ENCODE results near the gene SUCLG1.

SUCLG1 gene

GRCh38 chr2:84435345-84436025 is 23.6 kb downstream of the SUCLG1 start:
- TF ChIP-seq CTCF (IDR thresholded peaks at IDR 0.05; ENCODE audit: control insufficient read depth, insufficient read depth, low read depth, low read length, missing control alignments): no peak
- no peak overlapping the region for H3K4me3 ChIP-seq (ENCODE audit: control insufficient read depth, low read depth, low read length)
- no peak for DNase-seq (ENCODE audit: low read depth)

DNA sequence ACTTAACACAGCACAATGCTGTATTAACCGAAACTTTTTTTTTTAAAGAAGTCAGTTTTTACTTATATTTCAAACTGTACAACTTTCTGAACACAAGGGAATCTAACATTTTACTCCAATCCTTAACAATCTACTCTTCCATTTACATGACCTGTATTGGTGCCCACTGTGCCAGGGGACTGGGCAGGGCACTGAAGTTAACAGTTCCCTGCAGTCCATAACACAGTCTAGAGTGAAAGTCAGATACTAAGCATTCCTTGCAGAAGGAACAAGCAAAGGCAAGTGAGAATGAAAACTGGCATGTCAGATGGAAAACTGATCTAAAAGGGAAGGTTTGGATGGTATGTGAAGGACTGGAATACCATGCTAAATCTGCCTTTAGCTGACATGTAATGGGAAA is 29.8 kb downstream of the SUCLG1 start:
- H3K4me3 ChIP-seq (ENCODE audit: control insufficient read depth, low read depth, low read length): no peak overlapping the region
- no peak for DNase-seq (ENCODE audit: low read depth)
- TF ChIP-seq CTCF (IDR thresholded peaks at IDR 0.05; ENCODE audit: control insufficient read depth, insufficient read depth, low read depth, low read length, missing control alignments): no peak

DNA sequence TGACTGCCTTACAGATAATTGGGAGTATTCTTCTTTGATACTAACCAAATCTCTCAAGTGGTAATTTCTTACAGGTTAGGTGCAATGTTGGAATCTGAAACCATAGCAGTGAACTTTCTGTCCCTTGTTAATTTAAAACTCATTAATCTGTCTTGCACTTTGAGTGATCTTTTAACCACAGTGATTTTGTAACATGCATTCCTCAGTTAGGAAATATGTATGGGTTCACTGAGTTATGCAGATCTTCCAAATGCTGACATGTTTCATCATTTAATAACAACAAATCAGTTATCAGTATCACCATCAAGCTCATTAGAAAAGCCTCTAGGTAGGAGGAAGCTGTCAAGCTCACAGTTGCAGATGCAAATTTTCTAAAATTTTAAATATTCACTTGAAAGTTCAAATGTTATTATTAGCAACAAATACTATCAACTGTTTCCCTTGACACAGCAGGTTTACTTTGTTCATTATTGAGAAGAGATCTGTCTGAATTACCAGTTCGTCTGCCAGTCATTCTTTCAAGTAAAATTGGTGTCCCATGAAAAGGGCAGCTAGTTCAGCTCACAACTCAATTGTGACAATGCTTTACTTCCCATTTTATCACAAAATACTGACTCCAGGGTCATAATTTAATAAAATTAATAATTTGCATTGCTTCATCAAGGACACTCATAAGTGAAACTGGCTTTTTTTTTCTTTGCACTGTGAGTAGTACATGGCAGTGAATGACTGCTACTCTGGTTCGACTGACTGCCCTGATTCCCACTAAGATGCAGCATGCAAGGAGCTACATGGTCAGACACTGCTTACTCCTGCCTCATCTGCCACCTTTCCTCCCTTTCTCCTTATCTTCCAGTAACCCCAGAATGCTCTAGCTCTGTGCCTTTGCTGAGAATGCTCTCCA is 31.6 kb downstream of the SUCLG1 start:
- peak; percentile 24 for DNase-seq (ENCODE audit: low read depth)
- TF ChIP-seq CTCF (IDR thresholded peaks at IDR 0.05; ENCODE audit: control insufficient read depth, insufficient read depth, low read depth, low read length, missing control alignments): no peak
- no peak overlapping the region for H3K4me3 ChIP-seq (ENCODE audit: control insufficient read depth, low read depth, low read length)

GRCh38 chr2:84425310-84425709 is 33.8 kb downstream of the SUCLG1 start:
- TF ChIP-seq CTCF (IDR thresholded peaks at IDR 0.05; ENCODE audit: control insufficient read depth, insufficient read depth, low read depth, low read length, missing control alignments): no peak
- DNase-seq (ENCODE audit: low read depth): no peak
- H3K4me3 ChIP-seq (ENCODE audit: control insufficient read depth, low read depth, low read length): no peak overlapping the region

GRCh38 chr2:84424152-84424551 is 34.9 kb downstream of the SUCLG1 start:
- no peak overlapping the region for H3K4me3 ChIP-seq (ENCODE audit: control insufficient read depth, low read depth, low read length)
- DNase-seq (ENCODE audit: low read depth): no peak
- TF ChIP-seq CTCF (IDR thresholded peaks at IDR 0.05; ENCODE audit: control insufficient read depth, insufficient read depth, low read depth, low read length, missing control alignments): peak; percentile 44

- no peak for DNase-seq (ENCODE audit: low read depth)
- no peak for TF ChIP-seq CTCF (IDR thresholded peaks at IDR 0.05; ENCODE audit: control insufficient read depth, insufficient read depth, low read depth, low read length, missing control alignments)
- H3K4me3 ChIP-seq (ENCODE audit: control insufficient read depth, low read depth, low read length): no peak overlapping the region
Observed at GRCh38 chr2:84421791-84422190, 37.3 kb downstream of the SUCLG1 start.

Data from AG09309 (cell line).